Brain pericyte (primary cell): ENCODE measurements around the gene RASA4B.
"Not testable (repeated sequence)": the region's sequence is repeated elsewhere in the genome, so short reads cannot be mapped to it uniquely, and the experiment has no call there.

Experiments
- DNase-seq: peaks from one replicate; pipeline ENCODE4 v3.0.0-alpha.2; 2012; ENCODE audit warnings: low read depth, low spot score

RASA4B gene

GRCh38 chr7:102517550-102518147, at the start of gene RASA4B:
TSS of gene RASA4B (minus strand) at chr7:102517777. CDS start at chr7:102517710, 67 bp downstream.
- not testable (repeated sequence) for DNase-seq

- DNase-seq, result not testable (repeated sequence)
Observed at GRCh38 chr7:102550808-102551422, 33.3 kb upstream of the RASA4B start, which contains the start of gene SPDYE2. TSS of gene SPDYE2 (plus strand) at chr7:102551226. CDS start at chr7:102553256, 2,030 bp downstream.

- not testable (repeated sequence) for DNase-seq
Observed at GRCh38 chr7:102546353-102546752, 28.8 kb upstream of the RASA4B start.

GRCh38 chr7:102545288-102545687, 27.7 kb upstream of the RASA4B start:
- DNase-seq, result not testable (repeated sequence)

- DNase-seq, result not testable (repeated sequence)
Observed at GRCh38 chr7:102544372-102544771, 26.8 kb upstream of the RASA4B start.

GRCh38 chr7:102543596-102543995, 26.0 kb upstream of the RASA4B start, which contains the start of gene UPK3BL2:
TSS of gene UPK3BL2 (minus strand) at chr7:102543696. CDS start at chr7:102543636, 60 bp downstream.
- DNase-seq, result not testable (repeated sequence)

- DNase-seq, result not testable (repeated sequence)
Observed at GRCh38 chr7:102542771-102543170, 25.2 kb upstream of the RASA4B start.

GRCh38 chr7:102542083-102542482, 24.5 kb upstream of the RASA4B start:
- not testable (repeated sequence) for DNase-seq

GRCh38 chr7:102540604-102541003, 23.0 kb upstream of the RASA4B start:
- DNase-seq, result not testable (repeated sequence)

GRCh38 chr7:102535062-102535615, 17.6 kb upstream of the RASA4B start:
- not testable (repeated sequence) for DNase-seq

- not testable (repeated sequence) for DNase-seq
Observed at GRCh38 chr7:102532127-102532526, 14.6 kb upstream of the RASA4B start.

- DNase-seq, result not testable (repeated sequence)
Observed at GRCh38 chr7:102531583-102531982, 14.0 kb upstream of the RASA4B start.

- DNase-seq, result not testable (repeated sequence)
Observed at GRCh38 chr7:102527822-102528793, 10.5 kb upstream of the RASA4B start.

GRCh38 chr7:102527182-102527581, 9.6 kb upstream of the RASA4B start:
- not testable (repeated sequence) for DNase-seq

GRCh38 chr7:102524803-102525202, 7.2 kb upstream of the RASA4B start:
- DNase-seq, result not testable (repeated sequence)

- not testable (repeated sequence) for DNase-seq
Observed at GRCh38 chr7:102520797-102521196, 3.2 kb upstream of the RASA4B start.

GRCh38 chr7:102516951-102517350, 626 bp downstream of the RASA4B start:
- not testable (repeated sequence) for DNase-seq

- not testable (repeated sequence) for DNase-seq
Observed at GRCh38 chr7:102515889-102516288, 1.7 kb downstream of the RASA4B start.

GRCh38 chr7:102514881-102515721, 2.5 kb downstream of the RASA4B start:
- DNase-seq, result not testable (repeated sequence)

- peak; percentile 58 for DNase-seq
Observed at GRCh38 chr7:102512642-102513221, 4.8 kb downstream of the RASA4B start.
